ENCODE data around the gene ZNF207. TPM values are rescaled to one million over a fixed set of nuclear protein-coding genes. Genes with fewer than 3 reads are reported as not detected.
A peak's percentile ranks its signal among the peaks of the same experiment; 100 is the strongest.

ZNF207 gene
- total RNA-seq, 1 experiment from 2014 or later, result 177 TPM

GRCh38 chr17:32341857-32342602 is 7.9 kb upstream of the ZNF207 start, which contains the start of gene C17orf75:
Gene C17orf75, minus strand, starts transcription at chr17:32342173. Its CDS starts 34 bp downstream, at chr17:32342139.
- H3K9me3 ChIP-seq (ENCODE audit: low read depth, low read length, poor library complexity, severe bottlenecking), result no peaks in the 10 kb centered on the region
- H3K27ac ChIP-seq (ENCODE audit: low read depth, low read length, poor library complexity, severe bottlenecking), result peak within 1 kb of the TSS; percentile 59
- CTCF ChIA-PET, result no interaction called here
- TF ChIP-seq EZH2 (IDR thresholded peaks at IDR 0.05; ENCODE audit: borderline replicate concordance, low read depth, low read length, poor library complexity, severe bottlenecking) (no peak), CTCF (conservative IDR thresholded peaks at IDR 0.05; ENCODE audit: low read depth, low read length) (no peak)
- no peaks in the 10 kb centered on the region for H3K4me1 ChIP-seq (ENCODE audit: insufficient read depth, low read length, poor library complexity, severe bottlenecking)
- H3K36me3 ChIP-seq (ENCODE audit: insufficient read depth, low read length, poor library complexity, severe bottlenecking), result peaks cover 4% of the 10 kb centered on the region
- peak within 1 kb of the TSS; percentile 55 for H3K4me3 ChIP-seq (ENCODE audit: low read depth, low read length, poor library complexity, severe bottlenecking)
- H3K27me3 ChIP-seq (replicated peaks; ENCODE audit: insufficient read depth, low read depth, low read length, poor library complexity), result no peaks in the 10 kb centered on the region
- POLR2A ChIA-PET (ENCODE audit: low non-redundant PET), result no interaction called here
- DNase-seq (ENCODE audit: low spot score), result peak; percentile 79
- no TSS peak for BruUV-seq (replicated peaks)
- intact Hi-C loops (cut with micrococcal nuclease; ENCODE audit: unreplicated experiment), result no loop called here

GRCh38 chr17:32342603-32343325 is 7.2 kb upstream of the ZNF207 start:
- DNase-seq (ENCODE audit: low spot score), result no peak
- ChIA-PET CTCF (no interaction called here), POLR2A (ENCODE audit: low non-redundant PET) (no interaction called here)
- Histone ChIP-seq H3K36me3 (ENCODE audit: insufficient read depth, low read length, poor library complexity, severe bottlenecking) (peaks cover 3% of the 10 kb centered on the region), H3K4me1 (ENCODE audit: insufficient read depth, low read length, poor library complexity, severe bottlenecking) (no peaks in the 10 kb centered on the region), H3K27ac (ENCODE audit: low read depth, low read length, poor library complexity, severe bottlenecking) (peak overlapping the region; percentile 50), H3K27me3 (replicated peaks; ENCODE audit: insufficient read depth, low read depth, low read length, poor library complexity) (no peaks in the 10 kb centered on the region), H3K9me3 (ENCODE audit: low read depth, low read length, poor library complexity, severe bottlenecking) (no peaks in the 10 kb centered on the region), H3K4me3 (ENCODE audit: low read depth, low read length, poor library complexity, severe bottlenecking) (peak overlapping the region; percentile 55)
- no peak for TF ChIP-seq CTCF (conservative IDR thresholded peaks at IDR 0.05; ENCODE audit: low read depth, low read length)
- no peak for TF ChIP-seq EZH2 (IDR thresholded peaks at IDR 0.05; ENCODE audit: borderline replicate concordance, low read depth, low read length, poor library complexity, severe bottlenecking)
- BruUV-seq (replicated peaks), result no TSS peak
- intact Hi-C loops (cut with micrococcal nuclease; ENCODE audit: unreplicated experiment), result no loop called here

GRCh38 chr17:32345951-32346600 is 3.9 kb upstream of the ZNF207 start:
- DNase-seq (ENCODE audit: low spot score), result no peak
- TF ChIP-seq EZH2 (IDR thresholded peaks at IDR 0.05; ENCODE audit: borderline replicate concordance, low read depth, low read length, poor library complexity, severe bottlenecking) (no peak), CTCF (conservative IDR thresholded peaks at IDR 0.05; ENCODE audit: low read depth, low read length) (no peak)
- intact Hi-C loops (cut with micrococcal nuclease; ENCODE audit: unreplicated experiment), result no loop called here
- H3K27ac ChIP-seq (ENCODE audit: low read depth, low read length, poor library complexity, severe bottlenecking), result no peak overlapping the region
- ChIA-PET CTCF (no interaction called here), POLR2A (ENCODE audit: low non-redundant PET) (interaction anchor here (0.5 kb wide), 1 partner anchor 127 kb away, joined by 3 read pairs; no protein-coding TSS in a partner anchor)
- H3K27me3 ChIP-seq (replicated peaks; ENCODE audit: insufficient read depth, low read depth, low read length, poor library complexity), result no peaks in the 10 kb centered on the region
- H3K36me3 ChIP-seq (ENCODE audit: insufficient read depth, low read length, poor library complexity, severe bottlenecking), result no peaks in the 10 kb centered on the region
- no peaks in the 10 kb centered on the region for H3K9me3 ChIP-seq (ENCODE audit: low read depth, low read length, poor library complexity, severe bottlenecking)
- H3K4me1 ChIP-seq (ENCODE audit: insufficient read depth, low read length, poor library complexity, severe bottlenecking), result no peaks in the 10 kb centered on the region
- no TSS peak for BruUV-seq (replicated peaks)
- H3K4me3 ChIP-seq (ENCODE audit: low read depth, low read length, poor library complexity, severe bottlenecking), result no peak overlapping the region
